ENCODE measurements around the gene PDILT. TPM values are rescaled to one million over a fixed set of nuclear protein-coding genes. Genes with fewer than 3 reads are reported as not detected.

PDILT gene
- total and polyA plus RNA-seq, 2 donors (not counting 3 experiments of a cell fraction or from before 2014, with no cell fraction given) = not detected

- intact Hi-C loops (cut with micrococcal nuclease) = no loop called here
- TF ChIP-seq MAX (IDR thresholded peaks at IDR 0.05; ENCODE audit: insufficient read depth, insufficient read length) = no peak
- no peak for TF ChIP-seq FOS (IDR thresholded peaks at IDR 0.05; ENCODE audit: borderline replicate concordance, insufficient read depth, low read length)
- TF ChIP-seq MYC (IDR thresholded peaks at IDR 0.05; ENCODE audit: low read depth, low read length) = no peak
- TF ChIP-seq EZH2 (IDR thresholded peaks at IDR 0.05; ENCODE audit: borderline replicate concordance, low read depth, low read length, severe bottlenecking) = no peak
- no peak for TF ChIP-seq GATA2 (IDR thresholded peaks at IDR 0.05; ENCODE audit: insufficient read depth, insufficient read length, low read depth, low read length)
- TF ChIP-seq POLR2A (IDR thresholded peaks at IDR 0.05; ENCODE audit: low read depth, low read length) = no peak
- no peak for TF ChIP-seq POLR2AphosphoS5 (IDR thresholded peaks at IDR 0.05; ENCODE audit: insufficient read depth, low read depth, low read length)
- no peak for TF ChIP-seq JUN (IDR thresholded peaks at IDR 0.05; ENCODE audit: borderline replicate concordance, insufficient read depth, insufficient read length, low read depth)
- TF ChIP-seq, protein P1, sequence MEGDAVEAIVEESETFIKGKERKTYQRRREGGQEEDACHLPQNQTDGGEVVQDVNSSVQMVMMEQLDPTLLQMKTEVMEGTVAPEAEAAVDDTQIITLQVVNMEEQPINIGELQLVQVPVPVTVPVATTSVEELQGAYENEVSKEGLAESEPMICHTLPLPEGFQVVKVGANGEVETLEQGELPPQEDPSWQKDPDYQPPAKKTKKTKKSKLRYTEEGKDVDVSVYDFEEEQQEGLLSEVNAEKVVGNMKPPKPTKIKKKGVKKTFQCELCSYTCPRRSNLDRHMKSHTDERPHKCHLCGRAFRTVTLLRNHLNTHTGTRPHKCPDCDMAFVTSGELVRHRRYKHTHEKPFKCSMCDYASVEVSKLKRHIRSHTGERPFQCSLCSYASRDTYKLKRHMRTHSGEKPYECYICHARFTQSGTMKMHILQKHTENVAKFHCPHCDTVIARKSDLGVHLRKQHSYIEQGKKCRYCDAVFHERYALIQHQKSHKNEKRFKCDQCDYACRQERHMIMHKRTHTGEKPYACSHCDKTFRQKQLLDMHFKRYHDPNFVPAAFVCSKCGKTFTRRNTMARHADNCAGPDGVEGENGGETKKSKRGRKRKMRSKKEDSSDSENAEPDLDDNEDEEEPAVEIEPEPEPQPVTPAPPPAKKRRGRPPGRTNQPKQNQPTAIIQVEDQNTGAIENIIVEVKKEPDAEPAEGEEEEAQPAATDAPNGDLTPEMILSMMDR (IDR thresholded peaks at IDR 0.05; ENCODE audit: extremely low read depth in 1 of 2, insufficient read depth in 1 of 2, low read depth in 1 of 2, low read length in 2 of 2) = no peak
- POLR2A ChIA-PET = no interaction called here
Observed at GRCh38 chr16:20352615-20353014, 51.9 kb downstream of the PDILT start, which contains the start of gene UMOD. Gene UMOD, minus strand, starts transcription at chr16:20352715. Its CDS starts 1,978 bp downstream, at chr16:20350737.

More at GRCh38 chr16:20352615-20353014, 51.9 kb downstream of the PDILT start, which contains the start of gene UMOD:
- no peaks in the 10 kb centered on the region for H3K4me1 ChIP-seq (ENCODE audit: control insufficient read depth, extremely low read depth, insufficient read depth, low read length)
- H2AFZ ChIP-seq (ENCODE audit: low read depth, low read length) = no peak within 1 kb of the TSS
- H4K20me1 ChIP-seq (replicated peaks; ENCODE audit: control insufficient read depth, extremely low read depth, insufficient read depth, low read length) = no peaks in the 10 kb centered on the region
- no peak for FAIRE-seq
- no TSS peak for BruUV-seq (replicated peaks)
- H3K9me1 ChIP-seq (replicated peaks; ENCODE audit: control insufficient read depth, extremely low read depth, insufficient read depth, low read length) = no peaks in the 10 kb centered on the region
- H3K36me3 ChIP-seq (ENCODE audit: control insufficient read depth in 2 of 2, extremely low read depth in 1 of 2, insufficient read depth in 2 of 2, low read length in 2 of 2) = no peaks in the 10 kb centered on the region
- no peaks in the 10 kb centered on the region for H3K27me3 ChIP-seq (ENCODE audit: control insufficient read depth in 2 of 2, insufficient read depth in 2 of 2, low read length in 2 of 2)
- CTCF ChIA-PET = no interaction called here
- no peaks in the 10 kb centered on the region for H3K9me3 ChIP-seq (replicated peaks; ENCODE audit: control insufficient read depth, insufficient read depth, low read length)
- no peaks in the 10 kb centered on the region for H3K79me2 ChIP-seq (ENCODE audit: control insufficient read depth, insufficient read depth, low read length)
- no peak within 1 kb of the TSS for H3K4me3 ChIP-seq (replicated peaks in 1 of 3; ENCODE audit: insufficient read depth in 1 of 3, low read depth in 1 of 3, low read length in 3 of 3)
- DNase-seq (ENCODE audit: low read depth, low spot score) = no peak
- dilution Hi-C loops (cut with MboI; ENCODE audit: extremely low pct_ligation_motif_present, low sequenced_read_pairs) = no loop called here
- H3K4me2 ChIP-seq (ENCODE audit: insufficient read depth, low read length) = no peak within 1 kb of the TSS
- H3K9ac ChIP-seq (replicated peaks; ENCODE audit: extremely low read depth, insufficient read depth, low read length) = no peak within 1 kb of the TSS
- H3K27ac ChIP-seq (ENCODE audit: insufficient read depth, low read depth, low read length) = no peak within 1 kb of the TSS

Measured in endothelial cell of umbilical vein (primary cell).